IPS-15b (cell line): ENCODE measurements around the gene DYNLL1.
"Not testable (repeated sequence)": the region's sequence is repeated elsewhere in the genome, so short reads cannot be mapped to it uniquely, and the experiment has no call there.

Experiments used
- H3K27me3 ChIP-seq: one replicate; pipeline ENCODE4 v1.6.1; 2013; ENCODE audit warnings: low read length; ENCODE audit not compliant: control insufficient read depth, insufficient read depth
- H3K36me3 ChIP-seq: one replicate; pipeline ENCODE4 v1.6.1; 2013; ENCODE audit warnings: low read length; ENCODE audit not compliant: control insufficient read depth, insufficient read depth
- H3K4me1 ChIP-seq: one replicate; pipeline ENCODE4 v1.6.1; 2013; ENCODE audit warnings: mild to moderate bottlenecking, low read length; ENCODE audit not compliant: control insufficient read depth, insufficient read depth
- H3K4me3 ChIP-seq: one replicate; pipeline ENCODE4 v1.5.1; 2013; ENCODE audit warnings: low read depth, low read length
- H3K9ac ChIP-seq: one replicate; pipeline ENCODE4 v1.6.1; 2013; ENCODE audit warnings: low read depth, mild to moderate bottlenecking, low read length
- H3K9me3 ChIP-seq: one replicate; pipeline ENCODE4 v1.6.1; 2013; ENCODE audit warnings: mild to moderate bottlenecking, low read length; ENCODE audit not compliant: control insufficient read depth, insufficient read depth

The DYNLL1 gene

DNA sequence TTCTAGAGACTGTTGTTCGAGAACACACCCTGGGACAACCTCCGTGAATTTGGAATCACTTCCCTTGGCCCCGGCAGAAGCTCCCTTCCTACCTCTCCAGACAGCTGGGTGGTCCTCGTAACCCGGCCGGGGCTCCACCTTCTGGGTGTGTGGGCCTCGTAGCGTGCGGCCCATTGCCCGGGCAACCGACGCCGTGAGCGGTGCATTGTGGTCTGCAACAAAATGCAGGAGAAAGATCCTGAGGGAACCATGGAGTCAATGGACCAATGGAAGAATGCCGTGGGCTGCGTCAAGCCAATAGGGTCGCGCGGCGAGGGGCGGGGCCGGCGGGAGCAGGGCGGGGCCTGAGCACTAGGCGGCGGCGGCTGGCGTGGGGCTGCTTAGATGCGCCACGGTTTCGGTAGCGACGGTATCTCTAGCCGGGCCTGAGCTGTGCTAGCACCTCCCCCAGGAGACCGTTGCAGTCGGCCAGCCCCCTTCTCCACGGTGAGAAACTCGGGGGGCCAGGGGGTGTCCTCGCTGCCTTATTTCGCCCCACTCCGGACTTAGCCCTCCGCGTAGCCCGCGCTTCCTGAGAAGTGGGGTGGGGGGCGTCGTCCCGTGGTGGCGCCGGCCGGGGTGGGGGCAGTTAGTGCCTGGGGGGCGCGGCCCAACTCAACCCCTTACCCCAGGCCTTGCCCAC lies at the start of gene DYNLL1:
TSS of gene DYNLL1 (plus strand) at position 383 of the 682 bp plus-strand sequence. CDS start 309 bp downstream, outside the sequence.
- Histone ChIP-seq H3K4me1 (peaks cover 10% of the 10 kb centered on the region), H3K4me3 (peak within 1 kb of the TSS; percentile 91), H3K27me3 (no peaks in the 10 kb centered on the region), H3K9ac (peak within 1 kb of the TSS; percentile 68), H3K9me3 (no peaks in the 10 kb centered on the region), H3K36me3 (peaks cover 9% of the 10 kb centered on the region)

DNA sequence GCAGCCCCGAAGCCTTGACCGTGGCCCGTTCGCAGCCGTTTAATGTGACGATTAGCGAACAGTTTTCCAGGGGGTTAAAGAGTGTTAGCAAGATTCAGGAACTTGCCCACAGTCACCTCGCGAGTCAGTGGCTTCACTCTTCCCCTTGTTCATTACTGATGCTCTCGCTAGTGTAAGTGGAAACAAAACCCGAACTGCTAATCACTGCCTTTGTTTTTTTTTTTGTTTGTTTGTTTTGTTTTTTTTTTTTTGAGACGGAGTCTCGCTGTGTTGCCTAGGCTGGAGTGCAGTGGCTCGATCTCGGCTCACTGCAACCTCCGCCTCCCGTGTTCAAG lies 49.1 kb upstream of the DYNLL1 start:
- H3K9me3 ChIP-seq, H3K27me3 ChIP-seq, H3K4me1 ChIP-seq: not testable (repeated sequence)
- Histone ChIP-seq H3K4me3 (peak overlapping the region; percentile 100), H3K9ac (peak overlapping the region; percentile 98), H3K36me3 (peaks cover 17% of the 10 kb centered on the region)

DNA sequence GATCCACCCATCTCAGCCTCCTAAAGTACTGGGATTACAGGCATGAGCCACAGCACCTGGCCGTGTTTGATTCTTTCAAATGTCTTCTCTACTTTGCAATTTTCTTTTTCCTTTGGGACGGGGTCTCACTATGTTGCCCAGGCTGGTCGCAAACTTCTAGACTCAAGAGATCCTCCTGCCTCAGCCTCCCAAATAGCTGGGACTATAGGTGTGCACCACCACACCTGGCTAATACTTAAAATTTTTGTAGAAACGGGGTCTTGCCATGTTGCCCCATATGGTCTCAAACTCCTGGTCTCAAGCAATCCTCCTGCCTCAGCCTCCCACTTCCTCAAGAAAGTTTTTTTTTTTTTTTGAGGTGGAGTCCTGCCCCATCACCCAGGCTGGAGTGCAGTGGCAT lies 47.9 kb upstream of the DYNLL1 start:
- no peaks in the 10 kb centered on the region for H3K9me3 ChIP-seq
- H3K36me3 ChIP-seq: peaks cover 20% of the 10 kb centered on the region
- H3K27me3 ChIP-seq: no peaks in the 10 kb centered on the region
- no peaks in the 10 kb centered on the region for H3K4me1 ChIP-seq
- H3K4me3 ChIP-seq: no peak overlapping the region
- no peak overlapping the region for H3K9ac ChIP-seq

DNA sequence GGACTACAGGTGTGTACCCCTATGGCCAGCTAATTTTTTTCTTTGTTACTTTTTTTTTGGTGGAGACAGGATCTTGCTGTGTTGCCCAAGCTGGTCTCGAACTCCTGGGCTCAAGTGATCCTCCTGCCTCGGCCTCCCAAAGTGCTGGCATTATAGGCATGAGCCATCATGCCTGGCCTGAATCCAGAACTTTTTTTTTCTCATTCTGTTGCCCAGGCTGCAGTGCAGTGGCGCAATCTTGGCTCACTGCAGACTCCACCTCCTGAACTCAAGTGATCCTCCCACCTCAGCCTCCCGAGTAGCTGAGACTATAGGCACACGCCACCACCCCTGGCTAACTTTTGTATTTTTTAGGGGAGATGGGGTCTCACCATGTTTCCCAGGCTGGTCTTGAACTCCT lies 43.4 kb upstream of the DYNLL1 start:
- not testable (repeated sequence) for H3K9ac ChIP-seq, H3K4me1 ChIP-seq, H3K9me3 ChIP-seq, H3K4me3 ChIP-seq, H3K27me3 ChIP-seq
- peaks cover 13% of the 10 kb centered on the region for H3K36me3 ChIP-seq

DNA sequence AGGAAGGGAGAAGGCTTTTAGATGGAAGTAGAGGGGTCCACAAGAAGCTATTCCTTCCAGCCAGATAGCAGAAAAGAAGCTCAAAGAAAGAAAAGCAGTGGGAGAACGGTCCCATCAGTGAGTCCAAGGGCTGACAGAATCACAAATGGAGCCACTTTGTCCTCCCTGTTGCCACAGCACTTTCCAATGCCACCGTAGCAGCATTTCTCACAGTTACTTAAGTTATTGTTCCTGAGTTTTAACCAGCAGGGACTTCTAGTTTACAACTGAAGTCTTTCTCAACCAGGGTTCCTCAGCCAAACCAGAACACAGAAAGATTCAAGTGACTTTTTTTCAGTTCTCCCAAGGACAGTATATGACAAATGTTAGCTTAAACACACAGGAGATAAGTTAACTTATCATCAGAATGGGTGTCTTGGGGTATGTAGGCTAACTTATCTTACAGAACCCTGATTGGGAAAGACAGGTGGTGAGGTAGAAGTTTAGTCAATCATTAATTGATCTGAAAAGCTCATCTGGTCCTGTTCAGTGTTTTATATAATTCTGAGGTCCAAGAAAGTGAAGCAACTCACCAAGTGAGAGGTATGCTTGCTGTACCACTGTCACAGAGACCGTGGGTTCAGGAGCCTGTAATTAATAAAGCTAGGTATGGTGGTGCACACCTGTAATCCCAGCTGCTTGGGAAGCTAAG lies 42.7 kb upstream of the DYNLL1 start:
- Histone ChIP-seq H3K4me3 (no peak overlapping the region), H3K9ac (no peak overlapping the region), H3K9me3 (no peaks in the 10 kb centered on the region), H3K4me1 (no peaks in the 10 kb centered on the region), H3K27me3 (no peaks in the 10 kb centered on the region), H3K36me3 (peaks cover 13% of the 10 kb centered on the region)

DNA sequence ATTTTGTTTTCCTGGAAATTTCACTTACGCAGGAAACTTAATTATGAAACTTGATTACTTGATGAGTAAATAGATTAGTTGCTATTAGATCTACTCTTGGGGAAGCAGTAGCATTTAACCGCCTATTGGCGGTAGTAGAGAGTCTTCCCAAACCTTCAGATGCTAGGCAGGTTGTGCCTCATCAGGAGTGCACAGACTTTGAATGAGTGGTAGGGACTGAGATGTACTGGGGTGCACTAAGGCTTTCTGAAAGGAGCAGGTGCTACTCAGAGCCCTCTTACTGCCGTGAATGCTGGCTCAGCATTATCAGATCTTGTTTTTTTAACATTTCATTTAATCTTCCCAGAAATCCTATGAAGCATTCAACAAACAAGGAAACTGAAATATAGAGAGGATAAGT lies 41.9 kb upstream of the DYNLL1 start:
- H3K9ac ChIP-seq: no peak overlapping the region
- no peaks in the 10 kb centered on the region for H3K27me3 ChIP-seq
- H3K9me3 ChIP-seq: no peaks in the 10 kb centered on the region
- H3K4me3 ChIP-seq: no peak overlapping the region
- peaks cover 19% of the 10 kb centered on the region for H3K36me3 ChIP-seq
- H3K4me1 ChIP-seq: no peaks in the 10 kb centered on the region

DNA sequence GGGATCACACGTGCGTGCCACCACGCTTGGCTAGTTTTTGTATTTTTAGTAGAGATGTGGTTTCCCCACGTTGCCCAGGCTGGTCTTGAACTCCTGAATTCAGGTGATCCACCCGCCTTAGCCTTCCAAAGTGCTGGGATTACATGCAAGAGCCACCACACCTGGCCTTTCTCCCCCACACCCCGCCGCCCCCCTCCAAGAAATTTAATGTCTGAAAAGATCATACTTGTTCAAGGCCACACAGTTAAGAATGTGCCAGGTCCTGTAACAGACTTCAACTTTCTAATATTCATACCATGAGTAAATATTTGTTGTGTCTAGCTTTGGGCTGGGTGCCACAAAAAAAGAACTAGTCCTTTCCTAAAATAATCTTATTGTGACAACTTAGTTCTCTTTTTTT lies 40.6 kb upstream of the DYNLL1 start:
- Histone ChIP-seq H3K9me3 (no peaks in the 10 kb centered on the region), H3K4me3 (no peak overlapping the region), H3K9ac (no peak overlapping the region), H3K36me3 (peaks cover 27% of the 10 kb centered on the region), H3K4me1 (no peaks in the 10 kb centered on the region), H3K27me3 (no peaks in the 10 kb centered on the region)

DNA sequence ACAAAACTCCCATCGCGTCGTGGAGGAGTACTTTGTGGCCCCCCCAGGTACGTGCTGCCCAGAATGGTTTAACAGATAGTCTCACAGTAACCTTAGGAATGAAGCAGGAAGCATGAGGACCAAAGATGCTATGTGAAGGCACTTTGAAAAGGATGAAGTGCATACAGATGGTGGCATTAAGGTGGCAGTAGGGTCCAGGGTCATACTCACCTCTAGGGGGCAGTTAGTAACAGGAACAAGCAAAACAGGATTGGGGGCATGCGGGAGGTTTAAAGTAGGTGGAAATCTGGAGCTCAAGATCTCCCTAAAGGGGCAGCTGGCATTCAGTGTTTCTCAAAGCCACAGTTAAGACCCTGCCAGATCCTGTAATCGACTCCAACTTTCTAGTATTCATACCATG lies 38.8 kb upstream of the DYNLL1 start:
- Histone ChIP-seq H3K4me3 (no peak overlapping the region), H3K36me3 (peaks cover 23% of the 10 kb centered on the region), H3K9me3 (no peaks in the 10 kb centered on the region), H3K9ac (no peak overlapping the region), H3K4me1 (no peaks in the 10 kb centered on the region), H3K27me3 (no peaks in the 10 kb centered on the region)

DNA sequence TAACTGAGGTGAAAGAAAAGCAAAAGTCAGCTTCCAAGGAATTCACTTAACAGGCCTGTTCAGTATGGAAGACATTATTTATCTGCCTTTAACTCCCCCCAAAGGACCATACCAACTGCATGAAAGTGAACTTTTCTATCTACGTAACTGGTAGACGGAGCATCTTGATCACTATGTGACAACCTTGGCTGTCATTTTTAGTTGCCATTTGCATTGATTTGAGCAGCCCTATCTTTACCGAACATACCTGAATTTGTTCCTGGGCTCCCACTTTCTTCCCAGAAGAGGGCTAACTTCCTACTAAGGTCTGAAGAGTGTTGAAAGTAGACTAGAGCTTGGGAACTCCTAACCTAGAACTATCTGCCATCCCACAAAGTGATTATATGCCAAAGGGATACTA lies 35.8 kb upstream of the DYNLL1 start:
- Histone ChIP-seq H3K4me1 (no peaks in the 10 kb centered on the region), H3K36me3 (peaks cover 44% of the 10 kb centered on the region), H3K4me3 (no peak overlapping the region), H3K9me3 (no peaks in the 10 kb centered on the region), H3K9ac (no peak overlapping the region), H3K27me3 (no peaks in the 10 kb centered on the region)

DNA sequence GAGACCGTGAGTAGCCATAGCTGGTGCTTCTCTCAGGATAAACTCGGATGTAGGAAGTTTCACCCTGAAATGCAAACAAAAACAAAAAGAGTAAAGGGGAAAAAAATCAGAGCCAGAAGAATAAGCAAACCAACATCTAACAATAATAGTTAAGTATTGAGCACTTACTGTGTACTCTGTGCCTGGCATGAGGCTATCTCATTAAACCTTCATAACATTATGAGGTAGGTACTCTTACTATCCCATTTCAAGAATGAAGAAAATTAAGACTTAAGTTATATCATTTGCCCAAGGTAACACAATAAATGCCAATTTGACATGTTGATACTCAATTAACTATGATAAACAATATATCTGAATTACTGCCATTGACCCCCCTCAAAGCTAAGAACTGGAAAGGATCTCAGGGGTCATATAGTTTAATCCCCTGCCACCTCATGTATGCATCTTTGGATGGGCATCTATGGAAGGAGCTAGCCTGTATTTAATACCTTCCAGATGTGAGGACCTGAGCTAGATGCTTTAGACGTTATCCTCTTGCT lies 33.7 kb upstream of the DYNLL1 start:
- Histone ChIP-seq H3K4me3 (no peak overlapping the region), H3K9ac (no peak overlapping the region), H3K9me3 (no peaks in the 10 kb centered on the region), H3K27me3 (no peaks in the 10 kb centered on the region), H3K4me1 (peaks cover 3% of the 10 kb centered on the region), H3K36me3 (peaks cover 44% of the 10 kb centered on the region)

DNA sequence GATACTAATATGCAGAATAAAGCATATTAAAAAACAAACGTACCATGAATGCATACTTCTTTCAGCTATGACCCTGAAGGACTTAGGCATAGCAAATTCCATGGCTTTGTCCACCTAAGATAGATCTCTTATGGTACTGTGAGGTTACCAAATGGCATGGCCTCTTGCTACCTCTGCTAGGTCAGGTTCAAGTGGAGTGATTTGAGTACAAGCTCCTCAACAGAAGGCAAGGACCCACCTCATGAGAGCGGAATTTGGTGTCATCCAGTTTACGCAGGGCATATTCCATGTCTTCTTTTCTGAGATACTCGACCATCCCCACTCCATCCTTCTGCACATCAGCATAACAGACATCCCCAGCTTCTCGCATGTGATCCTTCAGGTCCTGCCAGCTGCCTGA lies 32.2 kb upstream of the DYNLL1 start:
- Histone ChIP-seq H3K27me3 (no peaks in the 10 kb centered on the region), H3K9me3 (no peaks in the 10 kb centered on the region), H3K9ac (no peak overlapping the region), H3K36me3 (peaks cover 40% of the 10 kb centered on the region), H3K4me1 (peaks cover 3% of the 10 kb centered on the region), H3K4me3 (no peak overlapping the region)

DNA sequence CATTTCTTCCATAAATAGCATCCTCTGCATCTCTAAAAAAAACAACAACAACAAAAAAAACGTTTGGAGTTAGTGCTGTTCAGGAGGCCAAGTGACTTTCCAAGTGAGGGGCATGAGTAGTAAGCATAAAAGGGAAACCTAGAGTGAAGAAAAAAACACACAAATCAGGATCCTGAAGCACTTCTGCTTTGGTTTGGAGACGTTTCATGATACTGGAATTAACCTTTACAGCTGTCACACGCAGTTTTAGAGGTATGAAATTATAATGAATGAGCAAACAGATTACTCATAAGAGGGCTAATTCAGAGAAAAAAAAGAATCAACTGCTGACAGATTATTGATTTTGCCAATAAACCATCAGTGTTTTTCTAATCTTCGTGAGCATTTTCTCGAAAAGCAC lies 30.2 kb upstream of the DYNLL1 start:
- H3K9me3 ChIP-seq: no peaks in the 10 kb centered on the region
- H3K9ac ChIP-seq: no peak overlapping the region
- peaks cover 28% of the 10 kb centered on the region for H3K36me3 ChIP-seq
- H3K4me3 ChIP-seq: no peak overlapping the region
- H3K27me3 ChIP-seq: no peaks in the 10 kb centered on the region
- H3K4me1 ChIP-seq: peaks cover 3% of the 10 kb centered on the region
